Mesothelial cell of epicardium (in vitro differentiated cells): ENCODE data around the gene EPN2. TPM values are rescaled to one million over a fixed set of nuclear protein-coding genes. Genes with fewer than 3 reads are reported as not detected.

Experiments used
- DNase-seq, 2 experiments: peaks; one replicate each; pipeline ENCODE4 v3.0.0; 2021; ENCODE audit warnings: low spot score in 2 of 2; ENCODE audit not compliant: unreplicated experiment in 2 of 2
- H3K27ac Mint-ChIP-seq: 2 replicates; pipeline ENCODE4 v1.8.0; 2021; ENCODE audit warnings: mixed read lengths
- H3K27me3 Mint-ChIP-seq: 2 replicates; pipeline ENCODE4 v1.8.0; 2021; ENCODE audit warnings: low read depth, mixed read lengths
- H3K36me3 Mint-ChIP-seq: 2 replicates; pipeline ENCODE4 v1.8.0; 2021; ENCODE audit warnings: mixed read lengths
- H3K4me1 Mint-ChIP-seq: 2 replicates; pipeline ENCODE4 v1.8.0; 2021; ENCODE audit warnings: mixed read lengths
- H3K4me3 Mint-ChIP-seq: 2 replicates; pipeline ENCODE4 v1.8.0; 2021; ENCODE audit warnings: mild to moderate bottlenecking, moderate library complexity, mixed read lengths
- H3K9me3 Mint-ChIP-seq: 2 replicates; pipeline ENCODE4 v1.8.0; 2021; ENCODE audit warnings: mixed read lengths
- CTCF ChIP-seq: fragments of 200-600 bp; sonication (generic); IDR thresholded peaks from one replicate; pipeline ENCODE4 v1.5.0; 2021; ENCODE audit warnings: antibody characterized with exemption; ENCODE audit not compliant: unreplicated experiment
- total RNA-seq: library from RNA; stranded (reverse); gene quantifications from 3 replicates; pipeline ENCODE4 v1.2.1, GENCODE V29; 2021

Gene EPN2
- total RNA-seq, 1 donor from 2014 or later: 70.2 TPM

GRCh38 chr17:19268611-19269010 is 31.4 kb downstream of the EPN2 start:
- Mint-ChIP-seq H3K27ac (peak overlapping the region; percentile 17), H3K27me3 (no peaks in the 10 kb centered on the region), H3K4me1 (peaks cover 24% of the 10 kb centered on the region), H3K36me3 (peaks cover 3% of the 10 kb centered on the region), H3K9me3 (no peaks in the 10 kb centered on the region), H3K4me3 (no peak overlapping the region)
- no peak for TF ChIP-seq CTCF
- no peak for DNase-seq

- Mint-ChIP-seq H3K4me3 (no peak overlapping the region), H3K4me1 (peaks cover 20% of the 10 kb centered on the region), H3K27me3 (no peaks in the 10 kb centered on the region), H3K9me3 (no peaks in the 10 kb centered on the region), H3K27ac (no peak overlapping the region), H3K36me3 (peaks cover 8% of the 10 kb centered on the region)
- TF ChIP-seq CTCF: no peak
- no peak for DNase-seq
These were observed 31.9 kb downstream of the EPN2 start for GRCh38 chr17:19269106-19269505.

- H3K4me3 Mint-ChIP-seq: no peak overlapping the region
These were observed 32.5 kb downstream of the EPN2 start for GRCh38 chr17:19269641-19270040.

GRCh38 chr17:19270347-19270703 is 33.2 kb downstream of the EPN2 start:
- peaks cover 11% of the 10 kb centered on the region for H3K4me1 Mint-ChIP-seq
- no peak overlapping the region for H3K27ac Mint-ChIP-seq

More at GRCh38 chr17:19269641-19270040, 32.5 kb downstream of the EPN2 start:
- H3K36me3 Mint-ChIP-seq: peaks cover 10% of the 10 kb centered on the region
- DNase-seq: no peak
- no peak for TF ChIP-seq CTCF
- no peaks in the 10 kb centered on the region for H3K27me3 Mint-ChIP-seq
- H3K9me3 Mint-ChIP-seq: no peaks in the 10 kb centered on the region
- H3K27ac Mint-ChIP-seq: no peak overlapping the region
- peaks cover 14% of the 10 kb centered on the region for H3K4me1 Mint-ChIP-seq

GRCh38 chr17:19270704-19271611 is 33.8 kb downstream of the EPN2 start:
- peaks cover 8% of the 10 kb centered on the region for H3K4me1 Mint-ChIP-seq
- H3K9me3 Mint-ChIP-seq: no peaks in the 10 kb centered on the region
- H3K27me3 Mint-ChIP-seq: no peaks in the 10 kb centered on the region
- no peak for TF ChIP-seq CTCF
- H3K4me3 Mint-ChIP-seq: no peak overlapping the region
- no peak overlapping the region for H3K27ac Mint-ChIP-seq
- peaks cover 12% of the 10 kb centered on the region for H3K36me3 Mint-ChIP-seq
- DNase-seq: no peak

More at GRCh38 chr17:19270347-19270703, 33.2 kb downstream of the EPN2 start:
- Mint-ChIP-seq H3K4me3 (no peak overlapping the region), H3K27me3 (no peaks in the 10 kb centered on the region), H3K9me3 (no peaks in the 10 kb centered on the region), H3K36me3 (peaks cover 12% of the 10 kb centered on the region)
- no peak for DNase-seq
- TF ChIP-seq CTCF: no peak
